NCI-H69 (cell line): ENCODE data around the gene MLEC.
"Not testable (repeated sequence)": the region's sequence is repeated elsewhere in the genome, so short reads cannot be mapped to it uniquely, and the experiment has no call there.

Source experiments
- DNase-seq: peaks from one replicate; lab custom pipeline; 2025; lab: John Stamatoyannopoulos, UW

MLEC gene

GRCh38 chr12:120720987-120721801 lies 34.2 kb downstream of the MLEC start:
- no peak for DNase-seq

GRCh38 chr12:120721866-120722265 lies 34.9 kb downstream of the MLEC start:
- no peak for DNase-seq

DNA sequence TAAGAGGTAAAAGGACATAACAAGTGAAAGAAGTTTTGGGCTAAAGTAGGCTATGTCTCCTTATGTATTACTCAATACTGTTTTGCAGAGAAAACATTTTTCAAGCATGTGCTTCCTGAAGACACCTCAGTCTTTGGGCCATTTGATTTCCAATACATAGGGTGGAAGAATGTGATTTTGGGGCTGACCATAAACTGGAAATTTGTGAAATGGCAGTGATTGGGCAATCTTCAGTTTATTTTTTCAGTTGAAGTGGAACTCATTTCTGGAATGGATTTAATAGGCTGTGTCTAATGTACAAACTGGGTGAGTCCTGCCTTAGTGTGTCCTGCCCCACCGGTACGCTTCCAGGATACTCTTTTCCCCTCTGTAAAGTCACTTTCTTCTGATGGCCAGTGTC lies 35.8 kb downstream of the MLEC start:
- DNase-seq, result no peak

- DNase-seq, result no peak
These were observed 37.8 kb downstream of the MLEC start for GRCh38 chr12:120724720-120725119.

GRCh38 chr12:120725151-120725658 lies 38.3 kb downstream of the MLEC start:
- peak; percentile 61 for DNase-seq

GRCh38 chr12:120725659-120726509 lies 38.9 kb downstream of the MLEC start, which contains the start of gene ACADS:
TSS of gene ACADS (plus strand) at chr12:120725826. CDS start at chr12:120725886, 60 bp downstream.
- peak; percentile 96 for DNase-seq

- DNase-seq, result no peak
These were observed 39.5 kb downstream of the MLEC start for GRCh38 chr12:120726510-120726793.

GRCh38 chr12:120726961-120727360 lies 40.0 kb downstream of the MLEC start:
- DNase-seq, result no peak

GRCh38 chr12:120732198-120732597 lies 45.2 kb downstream of the MLEC start:
- not testable (repeated sequence) for DNase-seq

DNA sequence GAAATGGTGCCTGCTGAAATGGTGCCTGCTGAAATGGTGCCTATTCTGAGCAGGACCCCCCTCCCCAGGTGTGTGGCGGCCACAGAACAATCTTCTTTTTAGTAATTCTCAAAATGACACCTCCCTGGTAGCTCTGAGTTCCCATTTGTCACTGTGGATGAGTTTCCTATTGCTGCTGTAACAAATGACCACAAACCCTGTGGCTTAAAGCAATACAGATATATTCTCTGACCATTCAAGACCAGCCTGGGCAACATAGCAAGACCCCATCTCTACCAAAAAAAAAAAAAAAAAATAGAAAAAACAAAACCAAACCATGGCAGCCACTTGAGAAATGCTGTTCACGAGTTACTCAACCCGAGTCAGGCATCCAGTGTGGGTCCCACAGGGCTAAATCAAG lies 46.6 kb downstream of the MLEC start:
- DNase-seq, result no peak

GRCh38 chr12:120734210-120734609 lies 47.3 kb downstream of the MLEC start:
- DNase-seq, result no peak

- no peak for DNase-seq
These were observed 48.2 kb downstream of the MLEC start for GRCh38 chr12:120735181-120735580.

DNA sequence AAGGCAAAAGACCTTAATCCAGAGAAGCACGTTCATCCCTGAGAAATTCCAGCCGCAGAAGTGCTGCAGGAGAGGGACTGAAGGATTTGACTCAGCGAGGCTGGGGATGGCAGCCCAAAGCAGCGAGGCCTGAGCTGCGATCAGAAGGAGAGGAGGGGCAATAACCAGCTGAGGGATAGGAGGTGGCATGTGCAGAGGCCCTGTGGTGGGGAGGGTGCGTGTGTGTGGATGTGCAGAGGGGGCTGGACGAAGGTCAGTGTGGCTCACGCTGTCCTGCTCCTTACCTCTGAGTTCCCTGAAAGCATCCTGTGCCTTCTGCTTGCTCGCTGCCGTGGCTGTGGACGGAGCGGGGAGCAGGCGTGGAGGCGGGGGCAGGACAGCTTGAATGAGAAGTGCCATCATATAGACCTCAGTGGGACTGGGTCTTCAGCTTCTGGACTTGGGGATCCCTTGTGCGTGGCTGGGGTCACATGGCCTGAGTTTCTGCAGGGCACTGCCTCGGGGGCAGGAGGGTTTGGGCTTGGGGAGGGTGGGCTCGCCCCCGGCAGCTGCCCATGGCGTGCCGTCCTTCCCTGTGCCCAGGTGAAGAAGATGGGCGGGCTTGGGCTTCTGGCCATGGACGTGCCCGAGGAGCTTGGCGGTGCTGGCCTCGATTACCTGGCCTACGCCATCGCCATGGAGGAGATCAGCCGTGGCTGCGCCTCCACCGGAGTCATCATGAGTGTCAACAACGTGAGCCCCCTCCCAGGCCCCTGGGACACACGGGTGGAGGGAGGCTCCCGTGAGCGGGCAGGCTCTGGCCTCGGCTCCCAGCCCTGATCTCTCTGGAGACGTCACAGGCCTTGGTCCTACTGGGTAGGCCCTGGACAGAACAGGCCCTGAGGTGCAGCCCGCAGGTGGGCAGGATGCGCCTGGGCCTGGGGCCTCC lies 49.7 kb downstream of the MLEC start:
- DNase-seq, result no peak

- no peak for DNase-seq
These were observed 50.8 kb downstream of the MLEC start for GRCh38 chr12:120737557-120738251.

GRCh38 chr12:120738252-120739030 lies 51.5 kb downstream of the MLEC start:
- DNase-seq, result no peak

DNA sequence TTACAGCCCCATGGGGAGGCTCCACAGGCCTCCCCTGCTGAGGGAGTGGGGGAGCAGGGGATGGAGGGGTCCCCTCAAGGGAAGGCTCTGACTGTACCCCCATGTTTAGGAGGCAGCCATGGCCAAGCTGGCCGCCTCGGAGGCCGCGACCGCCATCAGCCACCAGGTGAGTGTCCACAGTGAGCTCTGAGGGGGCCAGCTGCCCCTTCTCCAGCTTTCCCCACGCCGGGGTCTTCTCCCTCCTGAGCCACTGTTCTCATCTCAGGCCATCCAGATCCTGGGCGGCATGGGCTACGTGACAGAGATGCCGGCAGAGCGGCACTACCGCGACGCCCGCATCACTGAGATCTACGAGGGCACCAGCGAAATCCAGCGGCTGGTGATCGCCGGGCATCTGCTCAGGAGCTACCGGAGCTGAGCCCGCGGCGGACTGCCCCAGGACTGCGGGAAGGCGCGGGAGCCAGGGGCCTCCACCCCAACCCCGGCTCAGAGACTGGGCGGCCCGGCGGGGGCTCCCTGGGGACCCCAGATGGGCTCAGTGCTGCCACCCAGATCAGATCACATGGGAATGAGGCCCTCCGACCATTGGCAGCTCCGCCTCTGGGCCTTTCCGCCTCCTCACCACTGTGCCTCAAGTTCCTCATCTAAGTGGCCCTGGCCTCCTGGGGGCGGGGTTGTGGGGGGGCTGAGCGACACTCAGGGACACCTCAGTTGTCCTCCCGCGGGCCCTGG lies 52.2 kb downstream of the MLEC start:
- DNase-seq, result no peak

DNA sequence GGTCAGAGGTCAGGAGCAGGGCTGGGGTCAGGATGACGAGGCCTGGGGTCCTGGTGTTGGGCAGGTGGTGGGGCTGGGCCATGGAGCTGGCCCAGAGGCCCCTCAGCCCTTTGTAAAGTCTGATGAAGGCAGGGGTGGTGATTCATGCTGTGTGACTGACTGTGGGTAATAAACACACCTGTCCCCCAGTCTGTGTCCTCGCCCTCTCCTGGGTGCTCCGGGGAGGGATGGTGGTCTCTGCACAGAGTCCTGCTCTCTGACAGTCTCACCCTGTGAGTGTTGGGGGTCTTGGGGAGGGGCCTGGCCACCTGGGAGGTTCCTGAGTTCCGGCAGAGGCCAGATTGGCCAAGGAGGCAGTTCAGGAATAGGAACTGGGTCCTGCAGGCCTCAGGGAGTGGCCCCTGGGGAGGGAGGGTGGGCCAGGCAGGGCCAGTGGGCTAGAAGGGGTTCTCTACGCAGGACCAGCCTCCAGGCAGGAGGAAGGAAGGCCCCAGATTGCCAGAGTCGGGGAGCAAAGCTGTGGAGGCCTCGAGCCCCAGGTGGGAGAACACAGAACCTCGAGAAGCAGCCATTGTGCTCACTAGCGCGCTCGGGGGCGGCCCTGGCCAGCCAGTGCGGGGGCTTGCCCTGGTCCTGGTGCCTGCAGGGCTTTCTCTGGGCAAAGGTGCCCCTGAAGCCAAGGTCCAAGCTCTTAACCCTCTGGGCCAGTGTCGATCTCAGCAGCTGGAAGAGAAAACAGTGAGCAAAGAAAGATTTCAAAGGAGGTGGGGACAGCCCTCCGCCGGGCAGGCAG lies 53.1 kb downstream of the MLEC start:
- no peak for DNase-seq

- DNase-seq, result no peak
These were observed 53.9 kb downstream of the MLEC start for GRCh38 chr12:120740871-120741270.
